Sigmoid colon (tissue), 7 donors: ENCODE measurements around the gene TBX19. TPM values are rescaled to one million over a fixed set of nuclear protein-coding genes. Genes with fewer than 3 reads are reported as not detected.

Experiments
- DNase-seq: peaks from one replicate; pipeline ENCODE4 v3.0.0-alpha.2; 2019
- H3K27ac ChIP-seq, 4 donors: fragments of 200-600 bp; sonication (generic); one replicate each; pipeline ENCODE4 v1.5.1; 2016 to 2019; ENCODE audit warnings: mild to moderate bottlenecking in 1 of 4
- H3K27me3 ChIP-seq, 3 donors: fragments of 200-600 bp; sonication (generic); one replicate each; pipeline ENCODE4 v1.5.1; 2019; ENCODE audit warnings: mild to moderate bottlenecking in 1 of 3
- H3K36me3 ChIP-seq, 4 donors: fragments of 200-600 bp; sonication (generic); one replicate each; pipeline ENCODE4 v1.5.1; 2016 to 2019
- H3K4me1 ChIP-seq, 4 donors: fragments of 200-600 bp; sonication (generic); one replicate each; pipeline ENCODE4 v1.5.1; 2017 to 2019
- H3K4me3 ChIP-seq, 4 donors: fragments of 200-600 bp; sonication (generic); one replicate each; pipeline ENCODE4 v1.5.1; 2017 to 2019; ENCODE audit warnings: mild to moderate bottlenecking in 2 of 4, moderate library complexity in 1 of 4
- H3K9me3 ChIP-seq, 4 donors: fragments of 200-600 bp in 3 of 4; sonication (generic) in 3 of 4; one replicate each; pipeline versions ENCODE4 v1.5.1 to v1.6.1; 2013 to 2019
- EP300 ChIP-seq, 4 donors: sonication (generic); formaldehyde crosslinking; IDR thresholded peaks; one replicate each; pipeline ENCODE4 v1.6.1; 2017; ENCODE audit warnings: antibody characterized with exemption in 4 of 4
- POLR2A ChIP-seq, 2 donors: fragments of 450-650 bp; IDR thresholded peaks; one replicate each; pipeline ENCODE4 v1.6.1; 2016; ENCODE audit warnings: antibody characterized with exemption in 2 of 2, mild to moderate bottlenecking in 2 of 2, moderate library complexity in 2 of 2
- POLR2AphosphoS5 ChIP-seq, 4 donors: sonication (generic); formaldehyde crosslinking; IDR thresholded peaks; one replicate each; pipeline ENCODE4 v1.6.1; 2017; ENCODE audit warnings: antibody characterized with exemption in 4 of 4
- WGBS, 2 donors: extraction: QIAGEN DNeasy Blood & Tissue Kit; methylation state at CpG; one replicate each; pipeline ENCODE4 v1.1.7; 2013; 5-methylcytosine and 5-hydroxymethylcytosine counted together
- intact Hi-C: fragments of 100-400 bp; cut with DNase I; formaldehyde crosslinking; loops from one replicate; pipeline ENCODE4 v1.15.1; 2023
- polyA plus RNA-seq, 3 donors: library from polyadenylated mRNA; stranded (reverse); fragments of 200-250 nt; gene quantifications; one replicate each; pipeline ENCODE4 v1.2.3, GENCODE V29; 2013
- total RNA-seq, 4 donors: library from RNA; depleted of rRNA; stranded (reverse); fragments of >200 nt; gene quantifications; one replicate each; pipeline ENCODE4 v1.1.0, GENCODE V29; 2016
- TF ChIP-seq, protein P1 (sequence below), 4 experiments: fragments of 450-650 bp in 3 of 4; fragments of 200-600 bp in 1 of 4; IDR thresholded peaks; one replicate each; pipeline ENCODE4 v1.5.1; 2016 to 2019; ENCODE audit warnings: antibody characterized with exemption in 4 of 4, mild to moderate bottlenecking in 3 of 4, moderate library complexity in 2 of 4
- donor health status: healthy with polysubstance abuse.
- donor health status: Bipolar disorder and iron deficiency.
- donor health status: healthy.

TBX19 gene
- total and polyA plus RNA-seq, 7 donors, result 0.46 to 5.3 (median 2.7) TPM

DNA sequence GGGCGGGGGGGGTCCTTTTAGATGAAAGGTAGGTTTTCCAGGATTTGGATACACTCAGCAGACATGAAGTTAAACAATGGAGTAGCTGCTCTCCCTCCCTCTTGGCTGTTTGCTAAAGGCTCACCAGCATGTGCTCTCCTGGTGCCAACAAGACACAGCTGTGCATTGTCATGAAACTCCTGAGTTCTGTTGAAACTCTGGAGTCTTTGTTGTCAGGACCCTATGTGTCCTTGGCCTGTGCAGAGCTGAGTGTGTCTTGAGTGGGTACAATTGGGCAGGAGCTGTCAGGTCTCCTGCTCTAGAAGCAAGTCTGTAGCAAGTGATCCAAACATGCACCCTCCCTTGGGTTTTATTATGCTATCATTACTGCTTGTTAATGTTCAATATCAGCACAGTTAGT is 12.7 kb downstream of the TBX19 start:
- intact Hi-C loops, result no loop called here
- WGBS, 2 donors, result 94% methylated on average over 1 of the region's 1 CpG
- Histone ChIP-seq H3K9me3 (no peaks in the 10 kb centered on the region), H3K27ac (no peak overlapping the region), H3K36me3 (peaks cover 0 to 9% (median 0%) of the 10 kb centered on the region in 4 donors), H3K4me3 (no peak overlapping the region), H3K27me3 (no peaks in the 10 kb centered on the region), H3K4me1 (no peaks in the 10 kb centered on the region)
- no peak for DNase-seq
- no peak for TF ChIP-seq EP300 (IDR thresholded peaks at IDR 0.05)

DNA sequence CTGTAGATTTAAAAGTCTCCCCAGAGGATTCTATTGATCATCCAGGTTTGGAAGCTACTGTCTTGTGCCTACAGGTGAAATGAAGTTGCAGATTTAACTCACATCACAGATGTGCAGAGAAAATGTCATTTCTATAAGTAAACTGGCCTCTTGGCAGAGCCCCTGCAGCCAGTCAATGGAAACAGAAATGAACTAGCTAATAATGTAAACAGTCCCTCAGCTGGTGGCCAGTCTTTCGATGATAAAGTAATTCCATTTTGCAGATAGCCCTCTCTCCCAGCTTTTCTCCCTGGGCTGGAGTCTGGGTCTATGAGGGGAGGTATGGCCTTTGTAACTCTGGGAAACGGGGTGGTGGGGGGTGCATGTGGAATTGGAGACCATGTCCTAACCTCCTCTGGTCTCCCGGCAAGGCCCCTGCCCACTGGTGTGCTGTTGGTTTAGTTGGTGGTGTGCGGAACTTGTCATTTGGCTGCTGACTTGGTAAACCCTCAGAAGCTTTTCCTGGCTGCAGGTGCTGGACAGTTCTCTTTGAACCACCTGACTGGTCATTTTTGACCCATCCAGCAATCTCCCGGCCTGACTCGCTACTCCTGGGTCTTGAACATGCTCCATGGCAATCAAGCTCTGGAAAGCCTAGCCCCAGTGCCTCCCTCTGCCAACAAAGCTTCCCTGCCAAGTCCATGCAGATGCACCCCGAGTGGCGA is 14.9 kb downstream of the TBX19 start:
- Histone ChIP-seq H3K4me3 (no peak overlapping the region), H3K27ac (no peak overlapping the region), H3K4me1 (no peaks in the 10 kb centered on the region), H3K36me3 (peaks cover 0 to 9% (median 0%) of the 10 kb centered on the region in 4 donors), H3K27me3 (no peaks in the 10 kb centered on the region), H3K9me3 (no peaks in the 10 kb centered on the region)
- no peak for DNase-seq
- 93 to 95% methylated on average over 8 of the region's 8 CpGs for WGBS, 2 donors
- intact Hi-C loops, result no loop called here
- TF ChIP-seq POLR2AphosphoS5 (IDR thresholded peaks at IDR 0.05) (no peak), POLR2A (IDR thresholded peaks at IDR 0.05) (no peak)

DNA sequence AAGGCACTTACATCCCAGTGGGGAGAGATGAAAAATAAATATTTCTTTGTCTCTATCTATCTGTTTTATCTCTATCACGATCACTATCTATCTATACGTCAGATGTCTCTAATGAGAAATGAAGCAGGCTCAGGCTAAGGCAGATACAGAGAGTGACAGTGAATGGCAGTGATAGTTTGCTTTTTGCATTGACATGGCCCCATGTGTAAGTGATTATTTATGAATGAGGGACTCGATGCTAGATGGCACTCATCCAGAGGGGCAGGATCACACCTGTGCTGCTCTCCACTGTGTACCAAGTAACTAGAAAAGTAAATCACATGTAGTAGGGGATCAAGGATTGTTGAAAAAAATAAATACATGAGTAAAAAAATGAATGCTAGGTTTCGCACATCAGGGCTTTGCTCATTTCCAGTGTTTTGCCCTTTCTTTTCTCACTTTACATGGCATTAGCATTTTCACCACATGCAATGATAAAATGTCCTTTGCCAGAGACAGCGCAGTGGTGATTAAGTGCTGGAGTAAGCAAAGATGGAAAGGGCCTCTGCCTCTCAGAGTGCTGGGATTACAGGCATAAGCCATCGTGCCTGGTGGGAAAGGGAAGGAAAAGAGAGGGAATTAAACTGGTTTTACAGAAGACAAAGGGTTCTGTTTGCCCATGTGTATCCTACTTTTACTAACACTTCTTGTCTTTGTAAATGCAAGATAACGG is 16.5 kb downstream of the TBX19 start:
- intact Hi-C loops, result no loop called here
- no peak for TF ChIP-seq POLR2A (IDR thresholded peaks at IDR 0.05)
- no peak for TF ChIP-seq EP300 (IDR thresholded peaks at IDR 0.05)
- TF ChIP-seq, protein P1, sequence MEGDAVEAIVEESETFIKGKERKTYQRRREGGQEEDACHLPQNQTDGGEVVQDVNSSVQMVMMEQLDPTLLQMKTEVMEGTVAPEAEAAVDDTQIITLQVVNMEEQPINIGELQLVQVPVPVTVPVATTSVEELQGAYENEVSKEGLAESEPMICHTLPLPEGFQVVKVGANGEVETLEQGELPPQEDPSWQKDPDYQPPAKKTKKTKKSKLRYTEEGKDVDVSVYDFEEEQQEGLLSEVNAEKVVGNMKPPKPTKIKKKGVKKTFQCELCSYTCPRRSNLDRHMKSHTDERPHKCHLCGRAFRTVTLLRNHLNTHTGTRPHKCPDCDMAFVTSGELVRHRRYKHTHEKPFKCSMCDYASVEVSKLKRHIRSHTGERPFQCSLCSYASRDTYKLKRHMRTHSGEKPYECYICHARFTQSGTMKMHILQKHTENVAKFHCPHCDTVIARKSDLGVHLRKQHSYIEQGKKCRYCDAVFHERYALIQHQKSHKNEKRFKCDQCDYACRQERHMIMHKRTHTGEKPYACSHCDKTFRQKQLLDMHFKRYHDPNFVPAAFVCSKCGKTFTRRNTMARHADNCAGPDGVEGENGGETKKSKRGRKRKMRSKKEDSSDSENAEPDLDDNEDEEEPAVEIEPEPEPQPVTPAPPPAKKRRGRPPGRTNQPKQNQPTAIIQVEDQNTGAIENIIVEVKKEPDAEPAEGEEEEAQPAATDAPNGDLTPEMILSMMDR (IDR thresholded peaks at IDR 0.05), result no peak
- no peak for TF ChIP-seq POLR2AphosphoS5 (IDR thresholded peaks at IDR 0.05)

DNA sequence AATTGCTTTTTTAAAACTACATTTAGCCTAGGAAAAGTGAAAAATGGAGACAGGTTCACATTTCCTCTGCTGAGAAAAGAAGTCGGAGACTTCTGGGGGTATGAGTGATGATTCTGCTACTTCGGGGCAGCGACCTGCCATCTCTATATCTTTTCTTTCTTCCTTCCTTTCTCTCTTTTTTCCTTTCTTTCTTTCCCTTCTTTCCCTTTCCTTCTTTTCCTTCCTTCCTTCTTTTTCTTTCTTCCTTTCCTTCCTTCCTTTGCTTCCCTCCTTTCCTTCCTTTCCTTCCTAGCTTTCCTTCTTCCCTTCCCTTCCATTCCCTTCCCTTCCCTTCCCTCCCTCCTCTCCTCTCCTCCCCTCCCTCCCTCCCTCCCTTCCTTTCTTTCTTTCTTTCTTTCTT is 17.8 kb downstream of the TBX19 start:
- Histone ChIP-seq H3K4me3 (no peak overlapping the region), H3K4me1 (no peaks in the 10 kb centered on the region), H3K27ac (no peak overlapping the region), H3K36me3 (no peaks in the 10 kb centered on the region), H3K27me3 (no peaks in the 10 kb centered on the region), H3K9me3 (no peaks in the 10 kb centered on the region)
- intact Hi-C loops, result no loop called here
- DNase-seq, result no peak
- 95 to 97% methylated on average over 3 of the region's 3 CpGs for WGBS, 2 donors
- TF ChIP-seq POLR2AphosphoS5 (IDR thresholded peaks at IDR 0.05) (no peak), POLR2A (IDR thresholded peaks at IDR 0.05) (no peak), EP300 (IDR thresholded peaks at IDR 0.05) (no peak)
- TF ChIP-seq, protein P1 (IDR thresholded peaks at IDR 0.05), result no peak

More for the DNA sequence above, 16.5 kb downstream of the TBX19 start:
- Histone ChIP-seq H3K4me3 (no peak overlapping the region), H3K27me3 (no peaks in the 10 kb centered on the region), H3K27ac (no peak overlapping the region), H3K4me1 (no peaks in the 10 kb centered on the region), H3K9me3 (no peaks in the 10 kb centered on the region), H3K36me3 (no peaks in the 10 kb centered on the region)
- no peak for DNase-seq
- WGBS, 2 donors, result 89% methylated on average over 7 of the region's 7 CpGs

DNA sequence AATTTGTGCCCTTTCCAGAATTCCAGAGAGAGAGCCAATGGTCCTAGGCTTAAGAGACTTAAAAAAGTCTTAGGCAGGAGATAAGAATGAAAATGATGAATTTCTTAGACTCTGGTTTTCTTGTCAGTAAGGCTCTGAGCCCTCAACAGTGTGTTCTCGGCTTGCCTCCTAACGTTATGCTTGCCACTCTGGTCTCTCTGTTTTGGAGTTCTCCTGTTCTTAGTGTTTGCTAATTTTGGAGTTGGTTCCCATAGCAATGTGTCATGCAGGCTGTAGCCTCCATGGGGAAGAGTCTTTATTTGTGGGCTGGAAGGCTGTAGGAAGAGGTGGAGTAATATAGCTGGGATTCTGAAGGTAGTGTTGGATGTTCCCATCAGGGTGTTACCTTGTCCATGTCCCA is 19.9 kb downstream of the TBX19 start:
- Histone ChIP-seq H3K27me3 (no peaks in the 10 kb centered on the region), H3K27ac (no peak overlapping the region), H3K9me3 (no peaks in the 10 kb centered on the region), H3K36me3 (no peaks in the 10 kb centered on the region), H3K4me1 (no peaks in the 10 kb centered on the region), H3K4me3 (no peak overlapping the region)
- WGBS, 2 donors, result 67 to 95% methylated on average over 2 of the region's 2 CpGs
- intact Hi-C loops, result no loop called here
- DNase-seq, result no peak
- TF ChIP-seq POLR2AphosphoS5 (IDR thresholded peaks at IDR 0.05) (no peak), POLR2A (IDR thresholded peaks at IDR 0.05) (no peak), EP300 (IDR thresholded peaks at IDR 0.05) (no peak)
- TF ChIP-seq, protein P1 (IDR thresholded peaks at IDR 0.05), result no peak
